Stimulated activated CD8-positive, alpha-beta memory T cell treated with anti-CD3 and anti-CD28 coated beads, Interleukin-12 subunit alpha, Interleukin-12 subunit beta, amount 100 ng/mL, for 24 hours (primary cell): ENCODE results near the gene PPFIBP2.

Source experiments
- DNase-seq: peaks from one replicate; pipeline ENCODE4 v3.0.0-alpha.2; 2020; ENCODE audit errors: extremely low read depth

Gene PPFIBP2

DNA sequence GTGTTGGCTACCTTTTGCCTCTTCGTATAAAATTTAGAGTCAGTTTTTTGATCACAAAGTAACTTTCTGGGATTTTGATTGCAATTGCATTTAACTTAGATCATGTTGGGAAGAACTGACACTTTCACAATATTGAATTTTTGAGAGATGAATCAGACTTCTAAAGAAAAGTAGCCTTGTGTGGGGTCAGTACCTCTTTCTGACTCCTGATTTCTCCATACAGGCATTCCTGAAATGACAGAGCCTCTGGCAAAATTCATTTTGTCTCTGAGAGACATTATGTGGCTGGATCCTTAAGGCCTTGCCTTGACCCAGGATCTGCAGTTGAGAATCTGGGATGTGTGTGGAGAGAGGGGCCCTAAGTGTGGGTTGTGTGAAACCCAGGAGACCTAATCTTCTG lies 37.8 kb downstream of the PPFIBP2 start:
- DNase-seq: no peak

DNA sequence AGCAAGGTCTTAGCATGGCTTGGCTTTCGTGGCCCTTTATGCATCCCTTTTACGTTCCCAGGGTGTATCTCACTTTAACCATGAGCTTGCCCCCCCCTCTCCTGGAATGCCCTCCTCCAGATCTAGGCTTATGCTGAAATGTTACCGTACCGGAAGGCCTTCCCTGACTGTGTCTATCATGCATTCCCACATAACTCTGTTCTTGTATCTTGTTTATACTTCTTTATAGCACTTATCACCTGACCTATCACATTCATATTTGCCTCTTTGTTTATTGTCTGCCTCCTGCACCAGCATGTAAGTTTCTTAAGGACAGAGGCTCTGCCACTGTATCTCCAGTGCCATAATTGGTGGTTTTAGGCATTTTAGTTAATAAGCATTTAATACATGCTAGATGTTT lies 38.9 kb downstream of the PPFIBP2 start:
- DNase-seq: no peak

DNA sequence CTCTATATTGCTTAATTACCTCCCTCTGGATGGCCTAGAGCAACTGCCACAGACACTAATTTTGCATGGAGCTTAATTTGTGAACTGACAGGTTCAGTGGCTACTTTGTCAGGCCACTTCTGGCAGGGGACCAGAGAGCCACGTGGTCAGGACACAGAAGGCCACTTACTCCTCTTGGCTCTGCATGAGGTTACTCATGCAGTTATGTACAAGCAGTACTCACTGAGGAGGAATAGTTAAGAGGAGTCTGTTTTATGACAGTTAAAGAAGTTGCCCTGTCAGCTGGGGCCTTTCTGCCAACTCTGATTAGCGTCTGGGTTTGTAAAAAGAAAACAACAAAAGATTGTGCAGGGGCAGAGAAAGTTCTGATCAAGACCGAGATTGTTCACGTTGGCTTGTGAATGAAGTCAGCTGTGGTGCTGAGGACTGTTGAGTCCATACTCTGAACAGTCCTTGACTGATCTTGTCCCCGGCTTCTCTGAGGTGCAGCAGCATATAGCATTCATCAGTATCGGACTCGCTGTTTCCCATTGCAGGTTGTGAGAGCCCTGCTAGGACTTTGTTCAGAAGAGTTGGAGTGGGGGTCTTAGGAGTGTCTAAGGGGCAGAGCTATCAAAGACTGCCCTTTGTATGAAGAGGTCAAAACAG lies 41.4 kb downstream of the PPFIBP2 start:
- no peak for DNase-seq

DNA sequence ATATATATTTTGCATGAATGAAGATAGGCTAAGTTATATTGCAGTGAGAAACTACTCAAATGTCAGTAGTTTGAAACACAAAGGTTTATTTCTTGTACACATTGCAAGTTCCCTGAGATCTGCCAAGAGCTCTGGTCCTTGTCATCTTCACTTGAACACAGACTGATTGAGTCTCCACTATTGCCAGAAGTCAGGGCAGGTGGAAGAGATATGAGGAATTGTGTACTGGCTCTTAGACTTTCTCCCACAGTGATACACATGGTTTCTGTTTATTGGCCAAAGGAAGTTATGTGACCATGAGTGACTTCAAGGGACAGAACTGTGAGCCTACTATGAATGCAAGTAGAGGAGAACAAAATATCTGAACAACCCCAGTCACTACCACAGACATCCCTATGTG lies 44.2 kb downstream of the PPFIBP2 start:
- no peak for DNase-seq

DNA sequence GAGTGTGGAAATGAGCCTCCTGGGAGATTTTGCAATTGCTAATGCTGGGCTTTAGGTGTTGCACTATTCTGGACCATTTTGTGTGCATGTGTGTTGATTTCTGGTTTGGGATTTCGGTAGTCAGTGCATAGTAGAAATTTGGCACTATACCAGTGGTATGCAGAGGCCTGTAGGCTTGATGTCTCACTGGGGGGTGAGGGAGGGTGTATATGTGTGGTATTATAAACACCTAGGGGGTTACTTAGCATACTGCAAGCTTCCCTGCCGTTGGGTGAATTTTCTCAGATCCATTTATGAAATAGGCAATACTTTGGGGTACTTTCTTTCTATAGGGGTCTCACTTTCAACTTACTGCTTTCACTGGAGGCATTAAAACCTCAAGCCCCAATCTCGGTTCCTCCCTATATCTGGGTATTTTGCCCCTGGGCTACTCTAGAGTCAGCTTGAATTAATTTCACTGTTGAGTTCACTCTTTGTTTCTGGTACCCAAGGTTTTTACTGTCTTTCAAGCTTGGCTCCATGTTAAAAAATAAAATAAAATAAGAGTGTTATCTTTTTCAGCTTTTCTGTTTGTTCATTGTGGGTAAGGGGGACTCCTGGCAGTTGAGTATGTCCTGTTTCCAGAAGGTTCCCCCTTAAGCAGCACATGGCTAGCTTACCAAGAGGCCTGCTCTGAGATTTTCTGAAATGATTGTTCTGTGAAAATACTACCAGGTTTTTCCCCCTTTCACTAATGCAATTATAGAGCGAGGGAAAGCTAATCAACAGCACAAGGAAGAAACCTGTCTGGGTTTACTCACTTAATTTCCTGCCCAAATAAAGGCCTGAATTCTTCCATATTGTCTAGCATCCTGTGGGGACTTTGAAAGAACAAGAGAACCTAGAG lies 45.8 kb downstream of the PPFIBP2 start:
- DNase-seq: no peak

DNA sequence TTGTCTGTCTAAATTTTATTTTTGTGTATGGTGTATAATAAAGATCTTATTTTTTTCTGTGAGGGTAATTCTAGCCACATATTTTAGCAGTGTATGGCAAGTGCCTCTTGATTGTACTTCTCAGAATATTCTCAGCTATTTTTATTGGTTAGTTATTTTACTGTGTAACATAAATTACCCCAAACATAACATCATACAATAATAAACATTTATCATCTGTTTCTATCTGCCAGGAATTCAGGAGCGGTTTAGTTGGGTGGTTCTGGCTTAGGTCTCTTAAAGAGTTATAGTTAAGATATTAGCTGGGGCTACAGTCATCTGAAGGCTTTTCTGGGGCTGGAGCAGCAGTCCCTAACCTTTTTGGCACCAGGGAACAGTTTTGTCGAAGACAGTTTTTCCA lies 47.8 kb downstream of the PPFIBP2 start:
- no peak for DNase-seq

GRCh38 chr11:7563281-7563680 lies 49.5 kb downstream of the PPFIBP2 start:
- DNase-seq: no peak

GRCh38 chr11:7564803-7565202 lies 51.0 kb downstream of the PPFIBP2 start:
- no peak for DNase-seq

GRCh38 chr11:7567311-7567710 lies 53.5 kb downstream of the PPFIBP2 start:
- no peak for DNase-seq

DNA sequence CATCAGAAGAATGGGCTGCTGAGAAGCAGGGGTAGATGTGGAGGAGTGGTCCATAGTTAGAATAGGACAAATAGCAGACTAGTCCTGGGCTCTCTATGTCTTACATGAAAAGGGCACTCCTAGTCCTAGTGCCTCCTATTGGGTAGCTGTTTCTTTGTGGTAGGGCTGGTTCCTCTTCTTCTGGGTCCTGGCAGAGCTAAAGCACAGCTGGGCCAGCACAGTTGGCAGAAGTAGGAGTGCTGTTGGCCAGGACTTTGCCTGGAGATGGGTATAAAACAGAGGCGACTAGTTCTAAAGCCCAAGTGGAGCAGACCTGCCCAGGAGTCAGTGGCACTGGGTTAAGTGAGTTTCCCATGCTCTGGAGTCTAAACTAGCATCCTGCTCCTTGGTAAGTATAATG lies 55.2 kb downstream of the PPFIBP2 start:
- no peak for DNase-seq

- no peak for DNase-seq
Observed at GRCh38 chr11:7570241-7570640, 56.4 kb downstream of the PPFIBP2 start.

DNA sequence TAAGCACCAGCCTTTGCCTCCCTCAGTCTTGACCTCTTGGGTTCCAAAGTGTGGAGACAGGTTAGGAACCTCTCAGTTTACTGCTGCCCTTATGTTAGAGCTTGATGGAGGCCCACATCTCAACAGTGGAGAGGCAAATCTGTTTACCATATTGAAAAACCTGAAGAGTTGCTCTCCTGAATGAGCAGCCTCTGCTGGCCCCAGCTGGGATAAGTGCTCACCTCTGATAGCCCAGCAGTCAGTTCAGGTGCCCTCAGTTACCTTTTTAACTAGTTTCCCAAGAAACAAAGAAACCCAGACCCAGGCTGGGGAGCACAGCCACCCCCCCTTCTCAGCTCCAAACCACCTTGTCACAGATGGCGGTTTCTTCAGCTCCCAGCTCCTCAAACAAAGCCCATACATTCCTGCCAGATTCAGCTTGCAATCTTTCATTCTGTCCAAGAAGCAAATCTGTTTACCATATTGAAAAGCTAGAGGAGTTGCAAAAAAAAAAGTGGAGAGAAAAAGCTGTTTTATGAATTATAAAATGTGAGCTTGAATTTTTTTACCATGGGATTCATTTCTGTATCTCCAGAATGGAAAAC lies 57.2 kb downstream of the PPFIBP2 start:
- no peak for DNase-seq

- no peak for DNase-seq
Observed at GRCh38 chr11:7571640-7572000, 57.8 kb downstream of the PPFIBP2 start.

- no peak for DNase-seq
Observed at GRCh38 chr11:7572001-7572712, 58.4 kb downstream of the PPFIBP2 start.

- no peak for DNase-seq
Observed at GRCh38 chr11:7573193-7573557, 59.4 kb downstream of the PPFIBP2 start.

DNA sequence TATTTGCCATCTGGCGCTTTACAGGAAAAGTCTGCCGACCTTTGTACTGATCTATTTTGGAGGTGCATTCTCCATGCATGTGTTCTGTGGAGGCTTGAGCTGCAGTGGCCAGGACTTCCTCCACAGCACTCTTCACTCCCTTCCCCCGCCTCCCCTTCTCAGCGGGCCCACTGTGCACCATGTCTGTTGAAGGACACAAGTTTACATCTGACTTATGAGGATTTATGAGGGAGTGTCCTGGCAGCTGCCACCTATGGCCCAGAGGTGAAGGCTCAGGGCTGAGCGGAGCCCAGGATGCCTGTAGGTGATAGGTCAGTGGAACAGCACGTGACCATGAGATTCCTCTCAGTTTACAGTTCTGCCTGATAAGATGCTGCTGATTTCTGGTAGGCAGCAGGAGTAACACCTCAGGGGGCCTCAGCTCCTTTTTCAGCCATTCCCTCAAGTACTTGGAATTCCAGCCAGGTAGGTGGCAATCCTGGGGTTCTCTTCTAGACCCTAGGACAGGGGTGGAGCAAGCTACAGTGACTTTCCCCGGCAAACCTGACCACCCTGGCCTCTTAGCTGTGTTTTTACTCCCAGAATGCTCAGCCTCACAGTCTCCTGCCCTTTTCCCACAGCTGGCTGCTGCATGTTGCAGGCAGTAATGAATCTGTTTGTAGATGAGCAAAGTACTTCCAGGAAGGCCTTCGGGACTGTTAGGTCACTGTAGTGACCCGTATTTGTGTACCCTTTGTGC lies 59.9 kb downstream of the PPFIBP2 start:
- DNase-seq: no peak

- DNase-seq: no peak
Observed at GRCh38 chr11:7574491-7575130, 60.8 kb downstream of the PPFIBP2 start.

DNA sequence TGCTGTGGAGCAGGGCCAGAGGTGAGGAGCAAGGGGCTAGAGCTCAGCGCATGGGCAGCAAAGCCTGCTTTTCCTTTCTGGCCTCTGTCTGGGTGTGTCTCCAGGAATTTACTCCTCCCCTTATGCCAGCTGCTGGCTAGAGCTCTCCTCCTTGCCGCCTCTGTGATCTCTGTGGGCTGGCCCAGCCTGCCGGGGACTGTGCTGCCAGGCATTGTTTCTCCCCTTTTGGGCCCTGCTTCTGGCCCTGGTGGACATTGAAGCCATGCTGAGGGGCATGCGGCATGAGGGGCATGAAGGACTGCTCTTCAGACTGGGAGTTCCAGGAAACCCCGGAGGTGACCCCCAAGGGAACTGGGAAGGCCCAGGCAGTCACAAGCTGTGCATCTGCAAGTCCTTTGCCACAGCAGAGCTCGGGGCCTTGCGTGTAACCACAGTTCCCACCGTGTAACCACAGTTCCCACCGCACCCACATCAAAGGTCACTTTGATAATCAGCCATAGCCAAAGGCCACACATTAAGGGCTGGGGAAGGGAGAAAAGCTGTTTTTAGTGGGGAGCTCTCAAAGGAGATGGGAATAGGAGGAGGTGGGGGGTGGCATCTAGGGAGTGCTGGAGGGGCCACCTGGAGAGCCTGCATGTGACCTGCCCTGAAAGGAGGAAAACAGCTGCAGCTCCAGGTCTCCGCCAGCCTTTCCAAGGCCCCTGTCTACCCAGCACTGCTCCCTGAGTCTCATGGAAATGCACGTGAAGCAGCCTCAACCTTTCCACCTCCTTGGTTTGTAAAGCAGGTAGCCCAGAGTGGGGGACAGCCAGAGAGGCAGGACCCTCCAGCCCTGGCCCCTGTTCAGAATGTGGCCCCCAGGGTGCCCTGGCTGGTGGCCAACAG lies 62.3 kb downstream of the PPFIBP2 start:
- DNase-seq: no peak

DNA sequence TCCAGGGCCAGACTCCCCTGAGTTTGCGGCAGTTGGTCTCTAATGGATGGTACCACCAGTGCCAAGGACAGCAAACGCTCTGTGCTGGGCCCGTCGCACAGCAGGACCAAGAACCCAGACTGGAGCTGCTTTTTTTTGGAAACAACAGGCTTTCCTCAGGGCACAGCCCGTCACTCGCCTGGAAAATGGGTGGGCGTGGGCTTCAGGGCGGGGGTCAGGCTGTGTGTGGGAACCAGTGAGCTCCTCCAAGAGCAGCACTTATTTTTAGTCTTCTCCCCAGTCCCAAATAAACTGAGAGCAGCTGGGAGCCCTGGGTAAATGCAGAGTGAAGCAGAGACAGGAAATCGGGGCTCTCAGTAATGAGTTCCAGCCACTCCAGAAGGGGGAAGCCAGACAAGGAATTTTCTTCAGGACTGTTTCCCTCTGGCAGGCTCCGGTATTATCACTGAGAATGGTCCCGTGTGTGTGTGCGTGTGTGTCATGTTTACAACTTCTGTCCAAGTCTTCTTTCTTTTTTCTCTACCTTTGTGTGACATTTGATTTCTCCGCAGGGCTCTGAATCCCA lies 63.0 kb downstream of the PPFIBP2 start:
- DNase-seq: no peak
